HEK293T (cell line): ENCODE measurements around the gene FADS3.

ENCODE experiments used
- BHLHE40 ChIP-seq: fragments of 450-650 bp; IDR thresholded peaks from 2 replicates; pipeline ENCODE4 v1.6.1; 2016; ENCODE audit warnings: mild to moderate bottlenecking, moderate library complexity, borderline replicate concordance
- CTBP1 ChIP-seq: fragments of 450-650 bp; IDR thresholded peaks from 2 replicates; pipeline ENCODE4 v1.6.1; 2016; ENCODE audit warnings: borderline replicate concordance
- ELF4 ChIP-seq: fragments of 450-650 bp; IDR thresholded peaks from 2 replicates; pipeline ENCODE4 v1.6.1; 2017; ENCODE audit warnings: antibody characterized with exemption
- FOXM1 ChIP-seq: fragments of 450-650 bp; IDR thresholded peaks from 2 replicates; pipeline ENCODE4 v1.6.1; 2017; ENCODE audit warnings: mild to moderate bottlenecking, borderline replicate concordance
- SP1 ChIP-seq: fragments of 450-650 bp; IDR thresholded peaks from 2 replicates; pipeline ENCODE4 v1.6.1; 2017
- TF ChIP-seq, protein P1 (sequence below): fragments of 450-650 bp; IDR thresholded peaks from 2 replicates; pipeline ENCODE4 v1.6.1; 2016

DNA sequence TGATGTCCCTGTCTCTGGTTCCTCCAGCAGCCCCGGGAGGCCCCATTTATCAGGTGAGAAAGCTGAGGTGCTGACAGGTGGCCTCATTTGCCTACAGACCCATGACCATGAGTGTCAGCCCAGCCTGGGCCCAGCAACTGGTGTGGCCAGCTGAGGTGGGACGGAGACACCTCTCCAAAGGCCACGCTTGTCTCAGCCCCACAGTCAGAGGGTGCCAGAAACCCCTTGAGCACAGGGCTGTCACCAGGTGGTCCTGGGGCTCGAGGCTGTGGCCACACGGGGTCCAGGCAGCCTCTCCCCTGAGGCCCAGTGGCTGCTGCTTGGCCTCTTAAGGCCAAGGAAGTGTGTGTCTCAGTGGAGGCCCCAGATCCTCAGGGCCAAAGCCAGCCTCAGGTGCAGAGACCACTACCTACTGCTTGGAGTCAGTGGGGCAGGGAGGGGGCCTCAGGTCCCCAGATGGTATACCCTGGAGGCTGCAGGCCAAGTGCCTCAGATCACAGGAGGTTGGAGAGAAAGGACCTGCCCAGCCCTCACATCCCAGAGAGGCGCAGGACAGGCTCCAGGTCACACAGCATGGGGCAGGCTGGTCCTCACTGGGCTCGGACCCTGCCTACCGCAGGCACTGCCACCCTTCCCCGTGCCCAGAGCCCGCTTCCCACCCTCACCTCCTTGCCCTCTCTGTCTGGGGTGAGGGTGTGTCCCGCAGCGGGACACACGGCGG, 14.6 kb upstream of the FADS3 start:
- TF ChIP-seq BHLHE40 (no peak), SP1 (no peak), ELF4 (no peak), FOXM1 (no peak), CTBP1 (no peak)
- TF ChIP-seq, protein P1, sequence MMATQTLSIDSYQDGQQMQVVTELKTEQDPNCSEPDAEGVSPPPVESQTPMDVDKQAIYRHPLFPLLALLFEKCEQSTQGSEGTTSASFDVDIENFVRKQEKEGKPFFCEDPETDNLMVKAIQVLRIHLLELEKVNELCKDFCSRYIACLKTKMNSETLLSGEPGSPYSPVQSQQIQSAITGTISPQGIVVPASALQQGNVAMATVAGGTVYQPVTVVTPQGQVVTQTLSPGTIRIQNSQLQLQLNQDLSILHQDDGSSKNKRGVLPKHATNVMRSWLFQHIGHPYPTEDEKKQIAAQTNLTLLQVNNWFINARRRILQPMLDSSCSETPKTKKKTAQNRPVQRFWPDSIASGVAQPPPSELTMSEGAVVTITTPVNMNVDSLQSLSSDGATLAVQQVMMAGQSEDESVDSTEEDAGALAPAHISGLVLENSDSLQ: no peak
